Ishikawa (cell line): Measurements from ENCODE around the gene TMEM164.

Experiments
- CEBPB ChIP-seq: IDR thresholded peaks from 2 replicates; pipeline ENCODE4 v1.6.1; 2012
- CREB1 ChIP-seq: IDR thresholded peaks from 2 replicates; pipeline ENCODE4 v1.6.1; 2012; ENCODE audit warnings: low read depth
- EP300 ChIP-seq: IDR thresholded peaks from 2 replicates; pipeline ENCODE4 v1.6.1; 2012; ENCODE audit warnings: borderline replicate concordance
- FOXM1 ChIP-seq: IDR thresholded peaks from 2 replicates; pipeline ENCODE4 v1.6.1; 2012; ENCODE audit warnings: low read depth, borderline replicate concordance
- NFIC ChIP-seq: IDR thresholded peaks from 2 replicates; pipeline ENCODE4 v1.6.1; 2012
- RAD21 ChIP-seq: IDR thresholded peaks from 2 replicates; pipeline ENCODE4 v1.6.1; 2012; ENCODE audit warnings: low read depth
- TAF1 ChIP-seq: IDR thresholded peaks from 2 replicates; pipeline ENCODE4 v1.6.1; 2012; ENCODE audit warnings: low read depth, mild to moderate bottlenecking
- TCF12 ChIP-seq: IDR thresholded peaks from 2 replicates; pipeline ENCODE4 v1.6.1; 2012; ENCODE audit warnings: low read depth
- TEAD4 ChIP-seq: IDR thresholded peaks from 2 replicates; pipeline ENCODE4 v1.6.1; 2012
- YY1 ChIP-seq: IDR thresholded peaks from 2 replicates; pipeline ENCODE4 v1.6.1; 2012; ENCODE audit warnings: low read depth
- ZBTB7A ChIP-seq: IDR thresholded peaks from 2 replicates; pipeline ENCODE4 v1.6.1; 2012; ENCODE audit warnings: low read depth
- TF ChIP-seq, protein P1 (sequence below): IDR thresholded peaks from 2 replicates; pipeline ENCODE4 v1.6.1; 2012
- TF ChIP-seq, protein P2 (sequence below): IDR thresholded peaks from 2 replicates; pipeline ENCODE4 v1.6.1; 2012; ENCODE audit warnings: low read depth, mild to moderate bottlenecking
- TF ChIP-seq, protein P3 (sequence below): IDR thresholded peaks from 2 replicates; pipeline ENCODE4 v1.6.1; 2012

DNA sequence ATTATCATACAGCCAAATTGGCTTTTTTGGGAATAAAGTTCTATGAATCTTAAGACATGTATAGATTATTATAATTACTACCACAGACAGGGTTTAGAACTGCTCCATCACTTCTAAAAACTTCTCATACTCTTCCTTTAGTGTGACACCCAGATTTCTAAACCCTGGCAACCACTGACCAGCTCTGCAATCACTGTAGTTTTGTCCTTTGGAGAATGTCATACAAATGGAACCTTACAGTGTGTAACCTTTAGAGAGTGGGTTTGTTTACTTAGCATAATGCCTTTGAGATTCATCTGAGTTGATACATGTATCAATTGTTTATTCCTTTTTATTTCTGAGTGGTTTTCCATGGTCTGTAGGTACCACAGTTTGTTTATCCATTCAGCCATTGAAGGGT lies 95.0 kb downstream of the TMEM164 start:
- no peak for TF ChIP-seq ZBTB7A
- no peak for TF ChIP-seq RAD21
- no peak for TF ChIP-seq TAF1
- TF ChIP-seq, protein P1, sequence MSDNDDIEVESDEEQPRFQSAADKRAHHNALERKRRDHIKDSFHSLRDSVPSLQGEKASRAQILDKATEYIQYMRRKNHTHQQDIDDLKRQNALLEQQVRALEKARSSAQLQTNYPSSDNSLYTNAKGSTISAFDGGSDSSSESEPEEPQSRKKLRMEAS, result no peak
- TF ChIP-seq, protein P2, sequence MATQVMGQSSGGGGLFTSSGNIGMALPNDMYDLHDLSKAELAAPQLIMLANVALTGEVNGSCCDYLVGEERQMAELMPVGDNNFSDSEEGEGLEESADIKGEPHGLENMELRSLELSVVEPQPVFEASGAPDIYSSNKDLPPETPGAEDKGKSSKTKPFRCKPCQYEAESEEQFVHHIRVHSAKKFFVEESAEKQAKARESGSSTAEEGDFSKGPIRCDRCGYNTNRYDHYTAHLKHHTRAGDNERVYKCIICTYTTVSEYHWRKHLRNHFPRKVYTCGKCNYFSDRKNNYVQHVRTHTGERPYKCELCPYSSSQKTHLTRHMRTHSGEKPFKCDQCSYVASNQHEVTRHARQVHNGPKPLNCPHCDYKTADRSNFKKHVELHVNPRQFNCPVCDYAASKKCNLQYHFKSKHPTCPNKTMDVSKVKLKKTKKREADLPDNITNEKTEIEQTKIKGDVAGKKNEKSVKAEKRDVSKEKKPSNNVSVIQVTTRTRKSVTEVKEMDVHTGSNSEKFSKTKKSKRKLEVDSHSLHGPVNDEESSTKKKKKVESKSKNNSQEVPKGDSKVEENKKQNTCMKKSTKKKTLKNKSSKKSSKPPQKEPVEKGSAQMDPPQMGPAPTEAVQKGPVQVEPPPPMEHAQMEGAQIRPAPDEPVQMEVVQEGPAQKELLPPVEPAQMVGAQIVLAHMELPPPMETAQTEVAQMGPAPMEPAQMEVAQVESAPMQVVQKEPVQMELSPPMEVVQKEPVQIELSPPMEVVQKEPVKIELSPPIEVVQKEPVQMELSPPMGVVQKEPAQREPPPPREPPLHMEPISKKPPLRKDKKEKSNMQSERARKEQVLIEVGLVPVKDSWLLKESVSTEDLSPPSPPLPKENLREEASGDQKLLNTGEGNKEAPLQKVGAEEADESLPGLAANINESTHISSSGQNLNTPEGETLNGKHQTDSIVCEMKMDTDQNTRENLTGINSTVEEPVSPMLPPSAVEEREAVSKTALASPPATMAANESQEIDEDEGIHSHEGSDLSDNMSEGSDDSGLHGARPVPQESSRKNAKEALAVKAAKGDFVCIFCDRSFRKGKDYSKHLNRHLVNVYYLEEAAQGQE, result no peak
- TF ChIP-seq, protein P3, sequence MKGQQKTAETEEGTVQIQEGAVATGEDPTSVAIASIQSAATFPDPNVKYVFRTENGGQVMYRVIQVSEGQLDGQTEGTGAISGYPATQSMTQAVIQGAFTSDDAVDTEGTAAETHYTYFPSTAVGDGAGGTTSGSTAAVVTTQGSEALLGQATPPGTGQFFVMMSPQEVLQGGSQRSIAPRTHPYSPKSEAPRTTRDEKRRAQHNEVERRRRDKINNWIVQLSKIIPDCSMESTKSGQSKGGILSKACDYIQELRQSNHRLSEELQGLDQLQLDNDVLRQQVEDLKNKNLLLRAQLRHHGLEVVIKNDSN, result no peak
- no peak for TF ChIP-seq YY1
- no peak for TF ChIP-seq EP300
- TF ChIP-seq NFIC, result no peak
- TF ChIP-seq FOXM1, result no peak
- no peak for TF ChIP-seq CEBPB
- TF ChIP-seq CREB1, result no peak
- TF ChIP-seq TCF12, result no peak
- no peak for TF ChIP-seq TEAD4
